Right cardiac atrium (tissue), 5 donors: ENCODE measurements around the gene SLC27A2. TPM values are rescaled to one million over a fixed set of nuclear protein-coding genes. Genes with fewer than 3 reads are reported as not detected.

Experiments used
- ATAC-seq, 2 donors: fragments of 200-7000 bp; cut with Tn5 transposase; one replicate each; pipeline versions ENCODE4 v1.8.0 to v1.9.1; 2020; ENCODE audit warnings: moderate library complexity in 2 of 2, mild to moderate bottlenecking in 1 of 2
- DNase-seq, 3 donors: peaks; one replicate each; pipeline ENCODE4 v3.0.0-alpha.2; 2020
- H3K27ac ChIP-seq: one replicate; pipeline ENCODE4 v1.5.1; 2013; ENCODE audit warnings: mild to moderate bottlenecking, low read length, control low read depth, moderate library complexity
- H3K27me3 ChIP-seq: one replicate; pipeline ENCODE4 v1.6.1; 2013; ENCODE audit not compliant: control insufficient read depth, insufficient read depth
- H3K4me1 ChIP-seq: one replicate; pipeline ENCODE4 v1.6.1; 2013; ENCODE audit warnings: low read length; ENCODE audit not compliant: control insufficient read depth, insufficient read depth
- H3K4me3 ChIP-seq: one replicate; pipeline ENCODE4 v1.5.1; 2013; ENCODE audit warnings: low read length, control low read depth
- H3K9me3 ChIP-seq: one replicate; pipeline ENCODE4 v1.6.1; 2013; ENCODE audit warnings: low read length; ENCODE audit not compliant: control insufficient read depth
- WGBS: extraction: QIAGEN DNeasy Blood & Tissue Kit; methylation state at CpG from one replicate; pipeline ENCODE4 v1.1.7; 2013; 5-methylcytosine and 5-hydroxymethylcytosine counted together
- intact Hi-C, 4 donors: fragments of 100-400 bp; cut with DNase I; formaldehyde crosslinking; loops; one replicate each; pipeline versions ENCODE4 v1.11.0 to v1.14.0; 2022 to 2023
- polyA plus RNA-seq: library from polyadenylated mRNA; stranded (reverse); fragments of 200-250 nt; gene quantifications from one replicate; pipeline ENCODE4 v1.2.3, GENCODE V29; 2013
- total RNA-seq, 4 donors: library from RNA; stranded (reverse); fragmentation: NEBNext Ultra II Directional; extraction: Animal tissue kit (Norgen Biotek cat#: 25700); gene quantifications; one replicate each; pipeline ENCODE4 v1.2.1, GENCODE V29; 2021
- donor health status: healthy with polysubstance abuse.
- donor health status: DM: no; HTN: yes; CAD: no.
- donor health status: DM: no; HTN: no; CAD: no.
- donor health status: DM: no; HTN: yes; CAD: no; lungs with severe emphysema.
- donor health status: DM: yes; HTN: yes; CAD: no.

Gene SLC27A2
- total and polyA plus RNA-seq, 5 donors = 0.11 to 0.14 TPM; not detected in 3

DNA sequence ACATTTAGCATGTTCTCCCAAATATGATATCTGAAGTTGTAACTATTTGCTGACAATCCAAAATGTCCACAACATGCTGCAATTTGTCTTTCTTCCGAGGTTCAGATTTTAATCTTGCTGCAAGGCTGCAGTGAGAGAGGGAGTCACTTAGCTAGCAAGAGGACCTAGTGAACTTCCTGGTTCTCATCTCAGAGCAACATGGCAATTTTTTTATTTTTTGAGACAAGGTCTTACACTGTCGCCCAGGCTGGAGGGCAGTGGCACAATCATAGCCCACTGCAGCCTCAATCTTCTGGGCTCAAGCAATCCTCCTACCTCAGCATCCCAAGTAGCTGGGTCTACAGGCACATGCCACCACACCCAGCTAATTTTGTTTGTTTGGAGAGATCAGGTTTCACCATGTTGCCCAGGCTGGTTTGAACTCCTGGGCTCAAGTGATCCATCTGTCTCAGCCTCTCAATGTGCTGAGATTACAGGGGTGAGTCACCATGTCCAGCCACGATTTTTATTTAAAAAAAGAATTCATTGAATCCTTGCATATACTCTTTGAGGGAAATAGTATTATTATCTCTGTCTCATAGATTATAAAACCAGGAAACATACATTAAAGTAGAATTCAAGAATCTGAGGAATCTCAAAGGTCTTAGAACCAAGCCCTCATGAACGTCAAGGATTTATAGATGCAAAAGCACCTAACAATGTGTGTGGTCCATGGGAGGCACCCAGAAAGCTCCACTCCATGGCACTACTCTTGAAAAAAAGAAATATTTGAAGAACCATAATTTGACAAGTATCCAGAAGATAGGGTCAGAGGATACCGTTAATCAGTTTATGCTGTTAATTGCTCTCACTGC, 74.4 kb downstream of the SLC27A2 start:
- ATAC-seq (no peak), DNase-seq (no peak)
- H3K4me3 ChIP-seq = no peak overlapping the region
- 63% methylated on average over 5 of the region's 5 CpGs for WGBS
- intact Hi-C loops = no loop called here
- no peak overlapping the region for H3K27ac ChIP-seq
- H3K27me3 ChIP-seq = no peaks in the 10 kb centered on the region
- H3K4me1 ChIP-seq = no peaks in the 10 kb centered on the region
- no peaks in the 10 kb centered on the region for H3K9me3 ChIP-seq

GRCh38 chr15:50257332-50257731, 75.3 kb downstream of the SLC27A2 start:
- 81% methylated on average over 8 of the region's 8 CpGs for WGBS
- Histone ChIP-seq H3K9me3 (no peaks in the 10 kb centered on the region), H3K27ac (no peak overlapping the region), H3K4me1 (no peaks in the 10 kb centered on the region), H3K4me3 (no peak overlapping the region), H3K27me3 (no peaks in the 10 kb centered on the region)
- intact Hi-C loops = no loop called here
- ATAC-seq (no peak), DNase-seq (no peak)

DNA sequence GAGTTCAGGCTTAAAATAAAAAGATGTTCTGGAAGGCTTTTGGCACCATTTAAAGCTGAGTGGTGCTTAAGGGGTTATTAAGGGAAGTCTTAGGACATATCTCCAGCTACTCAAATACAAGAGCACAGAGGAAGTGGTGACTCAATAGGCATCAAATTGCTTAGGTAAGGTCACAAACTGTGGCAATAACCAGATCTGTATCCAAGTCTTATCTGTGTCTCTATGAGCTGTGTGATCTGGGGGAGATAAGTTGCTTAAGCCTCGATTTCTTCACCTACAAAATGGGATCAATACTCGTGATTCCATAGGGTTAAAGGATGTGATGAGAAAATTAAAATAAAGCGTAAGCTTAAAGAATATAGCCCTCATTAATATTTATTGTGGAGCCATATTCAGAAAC, 75.9 kb downstream of the SLC27A2 start:
- no peaks in the 10 kb centered on the region for H3K4me1 ChIP-seq
- ATAC-seq (peak in 1 of 2 donors; percentile 32), DNase-seq (no peak)
- H3K9me3 ChIP-seq = no peaks in the 10 kb centered on the region
- H3K27me3 ChIP-seq = no peaks in the 10 kb centered on the region
- H3K27ac ChIP-seq = no peak overlapping the region
- intact Hi-C loops = no loop called here
- 83% methylated on average over 3 of the region's 3 CpGs for WGBS
- H3K4me3 ChIP-seq = no peak overlapping the region

DNA sequence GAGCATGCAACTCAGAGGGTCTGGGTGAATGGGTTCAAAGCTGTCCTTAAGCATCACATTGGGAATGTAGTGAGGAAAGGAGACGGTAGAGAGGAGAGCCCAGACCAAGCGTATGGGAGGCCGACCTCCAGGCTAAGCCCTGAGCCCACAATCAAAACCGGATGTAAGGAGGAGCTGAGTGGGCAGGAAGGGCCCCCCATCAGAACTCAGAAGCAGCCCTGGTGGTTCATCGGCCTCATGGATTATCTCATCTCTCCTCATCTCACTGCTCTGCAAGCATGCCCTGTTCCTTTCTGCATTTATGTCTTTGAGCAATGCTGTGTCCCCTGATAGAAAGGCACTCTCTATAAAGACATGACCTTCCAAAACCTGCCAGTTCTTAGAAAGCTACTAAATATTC, 77.3 kb downstream of the SLC27A2 start:
- no peak overlapping the region for H3K4me3 ChIP-seq
- no peaks in the 10 kb centered on the region for H3K9me3 ChIP-seq
- intact Hi-C loops = no loop called here
- no peak for DNase-seq
- no peaks in the 10 kb centered on the region for H3K4me1 ChIP-seq
- ATAC-seq = no peak
- H3K27ac ChIP-seq = no peak overlapping the region
- 72% methylated on average over 5 of the region's 5 CpGs for WGBS
- H3K27me3 ChIP-seq = no peaks in the 10 kb centered on the region

DNA sequence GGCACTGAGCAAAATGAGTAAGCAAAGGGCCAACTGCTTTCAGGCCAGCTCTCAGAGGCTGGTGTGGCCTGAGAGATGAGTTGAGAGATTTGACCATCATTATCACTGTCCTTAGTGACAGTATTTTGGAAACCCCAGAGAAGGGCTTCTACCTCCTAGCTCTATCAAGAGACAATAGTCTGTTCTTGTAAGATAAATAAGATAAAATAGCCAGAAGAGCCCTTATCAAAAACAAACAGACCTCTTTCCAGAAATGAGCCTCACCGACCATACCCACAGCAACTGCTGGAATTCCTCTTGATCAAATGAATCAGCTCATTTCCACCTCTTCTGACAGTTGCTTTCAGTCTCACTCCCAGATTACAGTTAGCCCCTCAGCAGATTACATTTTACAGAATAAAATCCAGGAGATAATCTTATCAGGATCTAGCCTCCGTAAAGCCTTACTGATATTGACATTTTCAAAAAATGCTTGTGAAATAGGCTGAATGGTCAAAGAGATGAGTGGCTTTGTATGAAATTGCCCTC, 79.0 kb downstream of the SLC27A2 start:
- intact Hi-C loops = no loop called here
- DNase-seq = no peak
- Histone ChIP-seq H3K4me3 (no peak overlapping the region), H3K9me3 (no peaks in the 10 kb centered on the region), H3K27me3 (no peaks in the 10 kb centered on the region), H3K4me1 (no peaks in the 10 kb centered on the region), H3K27ac (no peak overlapping the region)
- WGBS = 61% methylated on average over 2 of the region's 2 CpGs
- ATAC-seq = no peak

GRCh38 chr15:50261981-50262380, 80.0 kb downstream of the SLC27A2 start:
- H3K27me3 ChIP-seq = no peaks in the 10 kb centered on the region
- intact Hi-C loops = no loop called here
- no peak overlapping the region for H3K4me3 ChIP-seq
- ATAC-seq (no peak), DNase-seq (no peak)
- H3K4me1 ChIP-seq = no peaks in the 10 kb centered on the region
- H3K27ac ChIP-seq = no peak overlapping the region
- WGBS = 90% methylated on average over 3 of the region's 3 CpGs
- H3K9me3 ChIP-seq = peaks cover under 1% of the 10 kb centered on the region

GRCh38 chr15:50262533-50262932, 80.5 kb downstream of the SLC27A2 start:
- Histone ChIP-seq H3K9me3 (peaks cover 2% of the 10 kb centered on the region), H3K27me3 (no peaks in the 10 kb centered on the region), H3K4me1 (no peaks in the 10 kb centered on the region), H3K4me3 (no peak overlapping the region), H3K27ac (no peak overlapping the region)
- ATAC-seq (no peak), DNase-seq (no peak)
- WGBS = 54% methylated on average over 4 of the region's 4 CpGs
- intact Hi-C loops = no loop called here

DNA sequence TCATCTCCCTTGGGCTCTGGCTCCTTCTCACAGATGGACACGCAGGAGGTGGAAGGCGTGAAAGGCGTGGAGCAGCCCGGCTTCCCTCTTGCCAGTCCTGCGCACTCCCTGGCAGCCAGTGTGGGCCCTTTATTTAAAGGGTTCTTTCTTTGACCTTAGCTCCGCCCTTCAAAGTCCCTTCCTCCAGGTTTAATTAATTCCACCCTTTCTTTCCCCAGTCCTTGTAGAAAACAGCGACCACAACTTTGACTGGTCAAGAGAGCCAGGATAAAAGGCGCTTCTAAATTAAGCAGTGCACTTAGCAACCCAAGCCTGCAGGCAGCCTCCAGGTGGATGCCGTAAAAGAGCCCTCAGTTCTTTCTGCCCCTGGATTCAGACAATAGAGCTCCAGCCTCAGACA, 83.6 kb downstream of the SLC27A2 start, which contains the start of gene HDC:
Gene HDC (minus strand): TSS at position 107 of the 400 bp plus-strand sequence. CDS start 103 bp downstream, at position 4.
- H3K4me3 ChIP-seq = no peak within 1 kb of the TSS
- ATAC-seq (no peak), DNase-seq (no peak)
- intact Hi-C loops = no loop called here
- H3K9me3 ChIP-seq = peaks cover 2% of the 10 kb centered on the region
- 63% methylated on average over 9 of the region's 9 CpGs for WGBS
- no peak within 1 kb of the TSS for H3K27ac ChIP-seq
- no peaks in the 10 kb centered on the region for H3K27me3 ChIP-seq
- no peaks in the 10 kb centered on the region for H3K4me1 ChIP-seq

DNA sequence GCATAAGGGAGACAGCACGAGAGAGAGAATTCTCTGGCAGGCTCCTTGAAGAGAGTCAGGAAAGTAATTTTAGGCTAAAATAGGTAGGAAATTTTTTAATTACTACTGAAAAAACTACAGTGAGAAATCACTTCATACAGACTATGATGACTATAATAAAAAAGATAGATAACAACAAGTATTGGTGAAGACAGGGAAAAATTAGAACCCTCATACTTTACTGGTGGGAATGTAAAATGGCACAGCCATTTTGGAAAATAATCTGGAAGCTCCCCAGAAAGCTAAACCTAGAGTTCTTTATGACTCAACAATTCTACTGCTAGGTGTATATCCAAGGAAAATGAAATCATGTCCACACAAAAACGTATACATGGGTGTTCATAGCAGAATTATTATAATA, 85.6 kb downstream of the SLC27A2 start:
- H3K27ac ChIP-seq = no peak overlapping the region
- no peaks in the 10 kb centered on the region for H3K27me3 ChIP-seq
- intact Hi-C loops = no loop called here
- peaks cover 2% of the 10 kb centered on the region for H3K9me3 ChIP-seq
- H3K4me3 ChIP-seq = no peak overlapping the region
- no peak for ATAC-seq
- WGBS = 74% methylated on average over 2 of the region's 2 CpGs
- no peak for DNase-seq
- no peaks in the 10 kb centered on the region for H3K4me1 ChIP-seq

DNA sequence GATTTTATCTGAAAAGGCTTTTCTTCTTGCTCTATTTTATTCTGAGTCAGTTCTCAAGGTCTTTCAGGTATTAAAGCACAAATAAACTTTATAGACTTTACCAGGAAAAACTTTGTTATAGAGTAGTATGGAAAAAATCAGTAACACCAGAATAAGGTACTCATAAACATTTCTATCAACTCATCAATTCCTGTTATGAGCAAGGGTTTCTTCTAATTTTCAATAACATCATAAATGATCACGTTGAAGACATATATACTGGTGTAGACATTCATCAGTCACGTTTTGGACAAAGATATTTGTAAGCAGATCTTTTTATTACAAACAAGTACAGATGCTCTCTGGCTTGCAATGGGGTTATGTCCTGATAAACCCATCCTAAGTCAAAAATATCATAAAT, 93.1 kb downstream of the SLC27A2 start:
- Histone ChIP-seq H3K4me1 (no peaks in the 10 kb centered on the region), H3K27me3 (no peaks in the 10 kb centered on the region), H3K9me3 (no peaks in the 10 kb centered on the region), H3K27ac (no peak overlapping the region), H3K4me3 (no peak overlapping the region)
- DNase-seq (no peak), ATAC-seq (no peak)
- 46% methylated on average over 2 of the region's 2 CpGs for WGBS
- intact Hi-C loops = no loop called here

DNA sequence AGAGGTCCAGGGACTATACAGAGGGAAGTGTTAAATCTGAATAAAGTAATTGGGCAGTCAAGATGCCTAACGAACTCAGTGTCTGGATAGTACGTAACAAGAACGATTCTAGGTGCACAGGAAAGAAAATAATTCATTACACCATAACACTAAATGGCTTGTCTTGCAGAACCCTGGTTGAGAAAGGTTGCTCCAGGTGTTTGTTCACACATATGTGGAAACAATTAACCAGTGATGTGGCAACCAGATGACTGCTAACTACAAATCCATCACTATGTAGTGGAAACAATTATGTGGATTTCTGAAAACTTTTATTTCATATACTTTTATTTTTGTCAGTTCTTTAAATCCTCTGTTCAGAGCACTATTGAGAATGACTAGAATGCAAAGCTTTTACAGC, 93.9 kb downstream of the SLC27A2 start:
- Histone ChIP-seq H3K9me3 (no peaks in the 10 kb centered on the region), H3K4me1 (no peaks in the 10 kb centered on the region), H3K4me3 (no peak overlapping the region), H3K27me3 (no peaks in the 10 kb centered on the region), H3K27ac (no peak overlapping the region)
- 78% methylated on average over 3 of the region's 3 CpGs for WGBS
- ATAC-seq (no peak), DNase-seq (no peak)
- intact Hi-C loops = no loop called here
